ENCODE measurements around the gene POU6F2. TPM values are rescaled to one million over a fixed set of nuclear protein-coding genes. Genes with fewer than 3 reads are reported as not detected.
"Not testable (repeated sequence)": the region's sequence is repeated elsewhere in the genome, so short reads cannot be mapped to it uniquely, and the experiment has no call there.

Gene POU6F2
- total RNA-seq, 1 experiment from 2014 or later = not detected

DNA sequence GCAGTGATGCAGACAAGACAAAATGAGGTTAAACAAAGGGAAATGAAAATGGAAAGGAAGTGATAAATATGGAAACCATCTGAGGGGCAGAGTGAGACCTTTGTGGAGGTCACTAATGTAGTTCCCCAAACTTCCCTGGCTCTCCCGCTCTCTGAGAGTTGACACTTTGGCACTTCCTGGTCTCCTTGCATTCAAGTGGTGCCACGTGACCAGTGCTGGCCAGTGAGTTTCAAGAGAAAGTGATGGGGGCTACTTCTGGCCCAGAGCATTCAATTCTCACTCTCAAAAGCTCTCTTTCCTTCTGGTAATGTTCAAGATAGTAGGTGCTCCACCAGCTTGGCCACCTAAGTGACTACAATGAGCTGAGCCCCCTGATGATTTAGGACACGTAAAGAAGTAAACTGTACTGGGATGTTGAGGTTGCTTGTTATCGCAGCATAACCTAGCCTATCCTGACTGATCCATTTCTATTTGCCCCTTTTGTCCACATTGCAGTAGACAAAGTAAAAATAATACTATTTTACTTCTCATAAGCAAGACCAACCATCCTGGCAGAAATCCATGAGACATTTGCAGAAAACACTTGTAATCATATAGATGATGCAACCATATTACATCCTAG, 346.5 kb downstream of the POU6F2 start:
- Histone ChIP-seq H3K27ac (ENCODE audit: low read depth, low read length, poor library complexity, severe bottlenecking) (no peak overlapping the region), H3K4me1 (ENCODE audit: insufficient read depth, low read length, poor library complexity, severe bottlenecking) (no peaks in the 10 kb centered on the region), H3K36me3 (ENCODE audit: insufficient read depth, low read length, poor library complexity, severe bottlenecking) (no peaks in the 10 kb centered on the region), H3K9me3 (ENCODE audit: low read depth, low read length, poor library complexity, severe bottlenecking) (no peaks in the 10 kb centered on the region), H3K4me3 (ENCODE audit: low read depth, low read length, poor library complexity, severe bottlenecking) (no peak overlapping the region), H3K27me3 (replicated peaks; ENCODE audit: insufficient read depth, low read depth, low read length, poor library complexity) (peaks cover 34% of the 10 kb centered on the region)
- intact Hi-C loops (cut with micrococcal nuclease; ENCODE audit: unreplicated experiment) = no loop called here
- BruUV-seq (replicated peaks) = no TSS peak
- ChIA-PET POLR2A (ENCODE audit: low non-redundant PET) (no interaction called here), CTCF (no interaction called here)
- DNase-seq (ENCODE audit: low spot score) = no peak
- TF ChIP-seq, protein P1, sequence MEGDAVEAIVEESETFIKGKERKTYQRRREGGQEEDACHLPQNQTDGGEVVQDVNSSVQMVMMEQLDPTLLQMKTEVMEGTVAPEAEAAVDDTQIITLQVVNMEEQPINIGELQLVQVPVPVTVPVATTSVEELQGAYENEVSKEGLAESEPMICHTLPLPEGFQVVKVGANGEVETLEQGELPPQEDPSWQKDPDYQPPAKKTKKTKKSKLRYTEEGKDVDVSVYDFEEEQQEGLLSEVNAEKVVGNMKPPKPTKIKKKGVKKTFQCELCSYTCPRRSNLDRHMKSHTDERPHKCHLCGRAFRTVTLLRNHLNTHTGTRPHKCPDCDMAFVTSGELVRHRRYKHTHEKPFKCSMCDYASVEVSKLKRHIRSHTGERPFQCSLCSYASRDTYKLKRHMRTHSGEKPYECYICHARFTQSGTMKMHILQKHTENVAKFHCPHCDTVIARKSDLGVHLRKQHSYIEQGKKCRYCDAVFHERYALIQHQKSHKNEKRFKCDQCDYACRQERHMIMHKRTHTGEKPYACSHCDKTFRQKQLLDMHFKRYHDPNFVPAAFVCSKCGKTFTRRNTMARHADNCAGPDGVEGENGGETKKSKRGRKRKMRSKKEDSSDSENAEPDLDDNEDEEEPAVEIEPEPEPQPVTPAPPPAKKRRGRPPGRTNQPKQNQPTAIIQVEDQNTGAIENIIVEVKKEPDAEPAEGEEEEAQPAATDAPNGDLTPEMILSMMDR (conservative IDR thresholded peaks at IDR 0.05; ENCODE audit: low read depth, low read length) = no peak
- no peak for TF ChIP-seq EZH2 (IDR thresholded peaks at IDR 0.05; ENCODE audit: borderline replicate concordance, low read depth, low read length, poor library complexity, severe bottlenecking)

DNA sequence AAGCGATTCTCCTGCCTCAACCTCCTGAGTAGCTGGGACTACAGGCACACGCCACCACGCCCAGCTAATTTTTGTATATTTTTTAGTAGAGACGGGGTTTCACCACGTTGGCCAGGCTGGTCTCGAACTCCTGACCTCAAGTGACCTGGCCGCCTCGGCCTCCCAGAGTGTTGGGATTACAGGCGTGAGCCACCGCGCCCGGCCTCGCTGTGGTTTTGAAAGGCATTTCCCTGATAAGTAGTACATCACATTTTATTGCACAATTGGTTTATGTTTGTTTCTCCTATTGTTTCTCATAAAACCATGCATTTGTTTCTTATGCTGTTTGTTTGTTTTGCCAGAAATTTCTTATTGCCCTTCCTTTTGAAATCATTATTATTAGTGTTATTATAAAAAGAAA, 353.9 kb downstream of the POU6F2 start:
- DNase-seq (ENCODE audit: low spot score); intact Hi-C loops (cut with micrococcal nuclease; ENCODE audit: unreplicated experiment); H3K4me3 ChIP-seq (ENCODE audit: low read depth, low read length, poor library complexity, severe bottlenecking); H3K4me1 ChIP-seq (ENCODE audit: insufficient read depth, low read length, poor library complexity, severe bottlenecking); POLR2A ChIA-PET (ENCODE audit: low non-redundant PET); H3K9me3 ChIP-seq (ENCODE audit: low read depth, low read length, poor library complexity, severe bottlenecking); BruUV-seq (replicated peaks); H3K36me3 ChIP-seq (ENCODE audit: insufficient read depth, low read length, poor library complexity, severe bottlenecking); H3K27ac ChIP-seq (ENCODE audit: low read depth, low read length, poor library complexity, severe bottlenecking); CTCF ChIA-PET: not testable (repeated sequence)
- peaks cover 45% of the 10 kb centered on the region for H3K27me3 ChIP-seq (replicated peaks; ENCODE audit: insufficient read depth, low read depth, low read length, poor library complexity)

- CTCF ChIA-PET = no interaction called here
- BruUV-seq (replicated peaks) = no TSS peak
Observed at GRCh38 chr7:39332142-39332541, 354.4 kb downstream of the POU6F2 start.

DNA sequence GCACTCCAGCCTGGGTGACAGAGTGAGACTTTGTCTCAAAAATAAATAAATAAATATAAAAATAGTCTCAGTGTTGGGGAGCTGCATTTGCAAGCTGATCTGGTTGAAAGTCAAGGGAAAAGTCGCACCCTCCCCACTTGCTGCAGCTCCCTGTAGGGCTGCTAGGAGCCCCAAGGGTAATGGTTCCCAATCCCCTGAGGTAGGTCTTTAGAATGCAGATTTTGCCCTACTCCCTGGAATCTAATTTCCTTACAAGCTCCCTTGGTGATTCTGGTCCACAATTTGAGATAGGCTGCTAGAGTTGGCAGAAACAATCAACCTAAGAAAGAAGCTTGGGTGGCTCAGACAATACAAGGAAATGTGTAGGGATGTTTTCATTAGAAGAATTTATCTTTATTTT, 356.0 kb downstream of the POU6F2 start:
- Histone ChIP-seq H3K4me3 (ENCODE audit: low read depth, low read length, poor library complexity, severe bottlenecking) (no peak overlapping the region), H3K4me1 (ENCODE audit: insufficient read depth, low read length, poor library complexity, severe bottlenecking) (no peaks in the 10 kb centered on the region), H3K27ac (ENCODE audit: low read depth, low read length, poor library complexity, severe bottlenecking) (no peak overlapping the region), H3K36me3 (ENCODE audit: insufficient read depth, low read length, poor library complexity, severe bottlenecking) (no peaks in the 10 kb centered on the region), H3K27me3 (replicated peaks; ENCODE audit: insufficient read depth, low read depth, low read length, poor library complexity) (peaks cover 46% of the 10 kb centered on the region), H3K9me3 (ENCODE audit: low read depth, low read length, poor library complexity, severe bottlenecking) (no peaks in the 10 kb centered on the region)
- BruUV-seq (replicated peaks) = no TSS peak
- ChIA-PET POLR2A (ENCODE audit: low non-redundant PET) (no interaction called here), CTCF (no interaction called here)
- DNase-seq (ENCODE audit: low spot score) = no peak
- TF ChIP-seq, protein P1 (conservative IDR thresholded peaks at IDR 0.05; ENCODE audit: low read depth, low read length) = no peak
- no peak for TF ChIP-seq EZH2 (IDR thresholded peaks at IDR 0.05; ENCODE audit: borderline replicate concordance, low read depth, low read length, poor library complexity, severe bottlenecking)
- intact Hi-C loops (cut with micrococcal nuclease; ENCODE audit: unreplicated experiment) = no loop called here

More at GRCh38 chr7:39332142-39332541, 354.4 kb downstream of the POU6F2 start:
- TF ChIP-seq, protein P1 (conservative IDR thresholded peaks at IDR 0.05; ENCODE audit: low read depth, low read length) = no peak
- intact Hi-C loops (cut with micrococcal nuclease; ENCODE audit: unreplicated experiment) = no loop called here
- Histone ChIP-seq H3K27ac (ENCODE audit: low read depth, low read length, poor library complexity, severe bottlenecking) (no peak overlapping the region), H3K4me1 (ENCODE audit: insufficient read depth, low read length, poor library complexity, severe bottlenecking) (no peaks in the 10 kb centered on the region), H3K27me3 (replicated peaks; ENCODE audit: insufficient read depth, low read depth, low read length, poor library complexity) (peaks cover 51% of the 10 kb centered on the region), H3K4me3 (ENCODE audit: low read depth, low read length, poor library complexity, severe bottlenecking) (no peak overlapping the region), H3K36me3 (ENCODE audit: insufficient read depth, low read length, poor library complexity, severe bottlenecking) (no peaks in the 10 kb centered on the region), H3K9me3 (ENCODE audit: low read depth, low read length, poor library complexity, severe bottlenecking) (no peaks in the 10 kb centered on the region)
- no peak for DNase-seq (ENCODE audit: low spot score)
- POLR2A ChIA-PET (ENCODE audit: low non-redundant PET) = no interaction called here

Data from A673 (cell line).